Gastrocnemius medialis (tissue), 4 donors: ENCODE measurements around the gene CDH4.

Experiments used
- POLR2A ChIP-seq, 2 donors: fragments of 450-650 bp; IDR thresholded peaks; one replicate each; pipeline ENCODE4 v1.6.1; 2017; ENCODE audit warnings: antibody characterized with exemption in 2 of 2, mild to moderate bottlenecking in 2 of 2, moderate library complexity in 2 of 2
- TF ChIP-seq, protein P1 (sequence below), 5 experiments: fragments of 450-650 bp in 3 of 5; fragments of 200-600 bp in 2 of 5; sonication (generic) in 2 of 5; IDR thresholded peaks in 4 of 5; conservative IDR thresholded peaks in 1 of 5; 1 replicate in 4 of 5; 2 replicates in 1 of 5; pipeline ENCODE4 v1.5.1; 2016 to 2019; ENCODE audit warnings: antibody characterized with exemption in 5 of 5, mild to moderate bottlenecking in 3 of 5, moderate library complexity in 3 of 5

DNA sequence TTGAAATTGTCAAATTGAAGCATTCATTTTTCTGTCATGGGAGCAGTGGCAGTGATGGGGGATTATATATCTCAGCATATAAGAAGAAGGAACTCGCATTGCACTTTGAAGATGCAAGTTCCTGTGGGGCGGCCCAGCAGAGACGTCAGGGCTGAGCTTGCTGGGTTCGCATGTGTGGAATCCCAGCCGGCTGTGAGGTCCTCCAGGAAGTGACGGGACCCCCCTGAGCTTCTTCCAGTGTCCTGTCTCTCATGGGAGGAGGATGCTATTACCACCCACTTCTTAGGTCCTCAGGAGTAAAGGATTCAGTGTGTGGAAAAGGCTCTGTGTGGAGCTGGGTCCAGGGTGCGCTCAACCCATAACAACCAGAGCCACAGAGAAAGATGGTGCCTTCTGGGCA is 201.2 kb downstream of the CDH4 start:
- TF ChIP-seq, protein P1, sequence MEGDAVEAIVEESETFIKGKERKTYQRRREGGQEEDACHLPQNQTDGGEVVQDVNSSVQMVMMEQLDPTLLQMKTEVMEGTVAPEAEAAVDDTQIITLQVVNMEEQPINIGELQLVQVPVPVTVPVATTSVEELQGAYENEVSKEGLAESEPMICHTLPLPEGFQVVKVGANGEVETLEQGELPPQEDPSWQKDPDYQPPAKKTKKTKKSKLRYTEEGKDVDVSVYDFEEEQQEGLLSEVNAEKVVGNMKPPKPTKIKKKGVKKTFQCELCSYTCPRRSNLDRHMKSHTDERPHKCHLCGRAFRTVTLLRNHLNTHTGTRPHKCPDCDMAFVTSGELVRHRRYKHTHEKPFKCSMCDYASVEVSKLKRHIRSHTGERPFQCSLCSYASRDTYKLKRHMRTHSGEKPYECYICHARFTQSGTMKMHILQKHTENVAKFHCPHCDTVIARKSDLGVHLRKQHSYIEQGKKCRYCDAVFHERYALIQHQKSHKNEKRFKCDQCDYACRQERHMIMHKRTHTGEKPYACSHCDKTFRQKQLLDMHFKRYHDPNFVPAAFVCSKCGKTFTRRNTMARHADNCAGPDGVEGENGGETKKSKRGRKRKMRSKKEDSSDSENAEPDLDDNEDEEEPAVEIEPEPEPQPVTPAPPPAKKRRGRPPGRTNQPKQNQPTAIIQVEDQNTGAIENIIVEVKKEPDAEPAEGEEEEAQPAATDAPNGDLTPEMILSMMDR (IDR thresholded peaks at IDR 0.05 in 4 of 5, conservative IDR thresholded peaks at IDR 0.05 in 1 of 5) = no peak
- no peak for TF ChIP-seq POLR2A (IDR thresholded peaks at IDR 0.05)
